HG03354 (cell line): ENCODE data around the gene LRRC7.

Experiments used
- ATAC-seq: cut with Tn5 transposase; IDR thresholded peaks from one replicate; pipeline ENCODE4 v1.9.1; 2021; ENCODE audit warnings: mild to moderate bottlenecking; ENCODE audit not compliant: unreplicated experiment, poor library complexity, severe bottlenecking

Gene LRRC7

DNA sequence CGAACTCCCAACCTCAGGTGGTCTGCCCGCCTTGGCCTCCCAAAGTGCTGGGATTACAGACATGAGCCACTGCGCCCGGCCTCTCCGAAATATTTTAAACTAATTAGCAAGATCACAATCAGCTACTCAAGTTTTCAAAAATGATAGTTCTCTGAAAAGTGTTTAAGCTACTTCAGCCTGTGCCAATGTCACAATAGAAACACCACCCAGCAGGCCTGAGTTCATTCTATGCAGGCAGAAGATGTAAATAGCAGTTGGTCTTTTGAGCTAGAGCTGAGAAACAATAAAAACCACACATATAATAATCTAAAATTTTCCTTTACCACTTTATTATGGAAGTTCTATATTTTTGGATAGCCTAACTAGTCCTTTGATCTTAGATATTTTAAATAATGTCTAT, 541.5 kb downstream of the LRRC7 start:
- no peak for ATAC-seq

DNA sequence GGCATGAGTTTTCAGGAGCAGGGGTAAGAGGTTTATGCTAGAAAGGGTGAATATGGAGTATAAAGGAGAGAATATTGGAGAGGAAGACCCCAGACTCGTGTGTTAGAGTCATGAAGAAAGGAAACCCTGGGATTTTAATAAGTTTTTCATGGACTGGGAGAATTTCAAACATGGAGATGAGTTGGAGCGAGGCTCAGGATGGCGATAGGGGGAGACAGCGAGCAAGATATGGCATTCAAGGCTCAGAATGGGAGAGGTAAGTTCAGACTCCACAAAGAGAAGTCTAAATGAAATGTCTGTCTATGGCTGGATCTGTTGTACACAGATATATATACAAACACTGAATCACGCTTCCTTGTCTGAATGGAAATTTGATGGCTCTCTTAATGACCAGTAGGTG, 545.1 kb downstream of the LRRC7 start:
- ATAC-seq = no peak

DNA sequence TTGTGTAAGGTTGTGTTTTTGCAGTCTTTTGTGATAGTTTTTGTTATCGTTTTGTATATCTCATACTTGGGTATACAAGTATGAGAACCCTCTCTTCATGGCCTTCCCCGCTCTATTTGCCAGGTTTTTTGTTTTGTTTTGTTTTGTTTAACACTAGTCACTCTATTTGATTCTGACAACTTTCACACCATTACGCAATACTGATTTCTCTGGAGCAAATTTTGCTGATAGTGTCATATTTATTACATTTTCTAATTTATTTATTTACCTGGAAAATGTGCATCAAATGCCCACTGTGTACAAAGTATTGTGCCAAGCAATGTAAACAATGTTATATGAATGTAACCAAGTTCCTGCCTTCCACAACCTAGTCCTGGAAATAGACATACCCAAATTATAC, 547.6 kb downstream of the LRRC7 start:
- no peak for ATAC-seq

DNA sequence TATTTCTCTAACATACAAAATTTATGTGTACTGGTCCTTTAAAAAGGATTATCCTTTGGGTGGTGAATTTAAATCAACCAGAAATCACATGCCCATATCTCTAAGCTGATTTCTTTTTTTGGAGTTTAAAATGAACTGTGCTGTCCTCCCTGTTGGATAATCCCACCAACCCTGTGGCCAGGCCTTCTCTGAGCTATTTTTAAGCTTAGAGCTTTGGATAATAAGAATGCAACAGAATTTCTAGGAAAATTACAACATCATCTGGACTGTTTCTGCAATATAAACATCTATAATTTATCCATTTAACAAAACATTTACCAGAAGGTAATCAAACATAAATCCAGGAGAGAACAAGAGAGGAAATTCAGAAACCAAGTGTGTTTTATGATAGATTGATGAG, 549.3 kb downstream of the LRRC7 start:
- ATAC-seq = no peak

DNA sequence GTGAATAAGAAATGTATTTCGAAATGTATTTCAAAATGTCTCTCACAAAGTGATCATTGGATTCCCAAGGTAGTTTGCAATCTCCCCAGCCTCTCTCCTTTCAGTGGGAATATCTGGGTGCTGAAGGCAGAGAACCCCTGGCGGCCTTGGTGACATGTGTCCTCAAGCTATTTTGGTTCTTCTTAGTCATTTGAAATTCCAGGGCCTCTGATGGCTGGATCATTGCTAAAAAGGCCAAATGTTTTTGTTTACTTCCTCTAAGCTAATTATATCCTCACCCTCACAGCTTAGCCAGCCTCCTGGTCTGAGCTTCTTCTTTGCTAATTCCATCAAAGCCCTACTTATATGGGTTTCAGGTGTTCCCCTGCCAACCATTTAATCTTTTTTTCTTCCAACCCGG, 566.4 kb downstream of the LRRC7 start:
- no peak for ATAC-seq

DNA sequence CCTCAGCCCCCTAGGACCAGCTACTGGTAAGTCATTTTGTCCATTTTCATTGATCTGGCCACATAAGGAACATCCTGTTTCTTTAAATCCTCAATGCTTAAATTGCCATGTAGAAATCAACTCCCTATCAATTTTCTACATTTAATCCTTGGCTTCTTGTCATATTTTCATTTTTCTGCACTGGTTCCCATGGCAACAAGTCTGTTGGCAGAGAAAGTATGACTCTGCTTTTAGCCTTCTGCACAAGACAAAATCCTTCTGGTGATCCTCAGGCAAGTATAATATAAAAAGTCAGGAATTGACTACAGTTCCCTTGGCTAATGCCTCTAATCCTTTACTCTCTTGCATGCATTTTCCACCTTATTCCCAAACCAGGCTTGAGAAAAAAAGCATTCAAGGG, 572.6 kb downstream of the LRRC7 start:
- no peak for ATAC-seq

DNA sequence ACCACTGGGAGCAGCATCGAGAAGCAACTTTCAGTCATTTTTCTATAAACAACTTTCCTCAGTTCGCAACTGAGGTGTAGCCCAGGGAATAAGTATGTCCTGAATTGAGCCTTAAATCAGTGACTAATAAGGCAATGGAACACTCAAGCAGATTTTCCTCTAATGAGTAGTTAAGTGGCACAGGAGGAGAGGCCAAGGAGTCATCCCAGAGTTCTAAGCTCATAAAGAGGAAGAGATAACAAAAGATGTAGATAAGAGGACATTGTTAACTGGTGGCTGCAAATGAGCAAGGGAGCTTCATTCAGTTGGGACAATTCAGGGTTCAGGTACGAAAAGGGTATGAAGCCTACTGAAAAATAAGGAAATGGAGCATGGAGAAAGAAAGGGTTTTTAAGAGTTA, 573.2 kb downstream of the LRRC7 start:
- no peak for ATAC-seq

DNA sequence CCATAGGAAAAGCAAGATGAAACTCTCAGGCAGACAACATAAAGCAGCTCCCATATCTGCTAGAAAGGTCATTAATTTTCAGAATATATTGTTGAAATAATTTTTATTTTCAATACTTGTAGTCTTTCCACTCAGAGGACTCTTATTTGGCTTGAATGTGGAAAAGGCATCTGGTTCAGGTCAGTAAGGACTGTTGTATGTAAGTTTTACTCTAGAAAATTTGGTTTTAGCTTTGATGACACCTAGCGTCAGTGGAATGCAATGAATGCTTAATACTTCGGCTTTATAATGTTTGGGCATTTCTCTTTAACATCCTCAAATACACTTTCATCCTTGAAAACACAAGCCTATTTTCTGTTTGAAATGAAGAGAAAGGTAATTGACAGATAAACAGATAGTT, 574.4 kb downstream of the LRRC7 start:
- ATAC-seq = no peak

DNA sequence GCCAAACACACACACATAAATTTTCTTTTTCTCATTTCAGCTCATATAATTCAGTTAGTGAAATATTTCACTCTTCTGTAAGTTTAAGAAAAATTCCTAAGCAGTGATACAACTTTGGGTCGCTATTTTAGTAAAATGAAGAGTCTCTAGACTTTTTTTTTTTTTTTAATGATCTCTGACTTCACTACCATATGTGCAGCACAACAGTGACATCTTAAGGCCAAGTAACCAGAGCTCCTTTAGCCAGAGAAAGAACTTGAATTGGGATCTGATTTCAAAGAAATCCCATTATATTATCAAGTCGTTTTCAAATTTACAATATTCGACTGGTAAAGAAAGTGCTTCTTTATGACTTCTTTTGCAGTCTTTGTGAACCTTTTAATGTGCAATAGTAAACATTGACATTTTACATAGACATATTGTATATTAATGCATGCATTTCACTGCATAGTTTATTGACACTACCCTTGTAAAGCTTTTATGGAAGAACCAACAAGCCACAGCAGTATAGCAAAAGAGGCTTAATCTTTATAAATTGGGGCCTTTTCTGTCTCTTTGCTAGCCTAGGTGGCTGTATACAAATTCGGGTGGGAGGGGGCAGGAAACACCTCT, 575.4 kb downstream of the LRRC7 start:
- ATAC-seq = no peak

DNA sequence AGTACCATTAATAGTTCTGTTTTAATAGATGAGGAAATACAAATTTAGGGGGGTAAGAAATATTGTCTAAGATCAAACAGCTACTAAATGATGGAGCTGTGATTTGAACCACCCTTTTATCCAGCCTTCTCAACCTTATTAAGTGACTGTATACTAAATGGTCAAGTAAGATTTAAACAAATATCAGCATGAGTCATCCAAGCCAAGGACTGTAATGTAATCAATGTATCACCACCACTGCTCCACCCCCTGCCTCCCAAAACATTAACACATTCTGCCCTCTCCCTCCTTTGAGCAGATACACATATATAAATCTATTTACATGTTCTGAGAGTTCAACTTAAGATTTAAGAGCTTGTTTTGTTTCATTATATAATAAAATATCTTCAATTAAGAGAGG, 578.8 kb downstream of the LRRC7 start:
- ATAC-seq = no peak

DNA sequence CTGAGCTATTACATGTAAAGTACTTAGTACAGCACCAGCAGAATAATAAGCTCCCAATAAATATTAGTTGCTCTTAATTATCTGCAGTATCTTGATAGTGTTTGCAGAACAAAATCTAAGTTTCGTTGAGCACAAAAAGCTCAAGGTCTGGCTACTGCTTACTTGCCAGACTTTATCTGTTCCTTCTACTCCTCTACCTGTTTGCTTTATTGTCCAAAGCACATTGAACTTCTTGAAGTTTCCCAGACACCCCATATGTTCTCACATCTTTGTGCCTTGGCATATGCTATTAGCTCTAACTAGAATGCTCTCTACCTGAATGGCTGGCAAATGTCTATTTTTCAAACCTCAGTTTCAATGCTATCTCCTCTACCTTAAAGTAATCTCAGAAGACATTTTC, 582.7 kb downstream of the LRRC7 start:
- ATAC-seq = no peak

DNA sequence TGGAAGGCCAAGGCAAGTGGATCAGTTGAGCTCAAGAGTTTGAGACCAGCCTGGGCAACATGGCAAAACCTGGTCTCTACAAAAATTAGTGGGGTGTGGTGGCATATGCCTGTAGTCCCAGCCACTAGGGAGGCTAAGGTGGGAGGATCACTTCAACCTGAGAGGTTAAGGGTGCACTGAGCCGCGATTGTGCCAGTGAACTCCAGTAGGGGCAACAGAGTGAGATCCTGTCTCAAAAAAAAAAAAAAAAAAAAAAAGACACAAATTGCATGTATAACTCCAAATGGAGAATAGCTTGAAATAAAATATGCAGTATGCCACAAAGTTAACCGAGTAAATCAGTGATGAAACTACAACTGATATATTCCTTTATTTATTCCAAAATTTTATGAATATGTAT, 586.0 kb downstream of the LRRC7 start:
- no peak for ATAC-seq

DNA sequence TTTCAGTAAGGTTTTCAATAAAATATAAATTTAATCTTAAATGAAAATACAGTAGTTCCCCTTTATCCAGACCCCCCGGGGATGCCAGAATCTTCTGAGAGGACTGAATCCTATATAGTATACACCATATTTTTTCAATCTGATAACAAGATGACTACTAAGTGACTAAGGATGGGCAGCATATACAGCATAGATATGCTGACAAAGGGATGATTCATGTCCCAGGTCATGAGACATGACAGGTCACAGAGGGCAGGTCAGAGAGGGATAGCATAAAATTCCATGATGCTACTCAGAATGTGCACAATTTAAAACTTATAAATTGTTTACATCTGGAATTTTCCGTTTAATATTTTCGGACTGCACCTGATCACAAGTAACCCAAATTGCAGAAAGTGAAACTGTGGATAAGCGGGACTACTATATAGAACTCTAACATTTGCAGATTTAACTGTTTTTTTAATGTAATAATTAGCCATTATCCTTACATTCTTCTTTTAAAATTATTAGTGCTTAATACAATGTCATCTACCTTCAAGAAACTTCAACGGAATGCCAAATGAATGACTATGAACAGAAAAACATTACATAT, 588.9 kb downstream of the LRRC7 start:
- ATAC-seq = no peak

DNA sequence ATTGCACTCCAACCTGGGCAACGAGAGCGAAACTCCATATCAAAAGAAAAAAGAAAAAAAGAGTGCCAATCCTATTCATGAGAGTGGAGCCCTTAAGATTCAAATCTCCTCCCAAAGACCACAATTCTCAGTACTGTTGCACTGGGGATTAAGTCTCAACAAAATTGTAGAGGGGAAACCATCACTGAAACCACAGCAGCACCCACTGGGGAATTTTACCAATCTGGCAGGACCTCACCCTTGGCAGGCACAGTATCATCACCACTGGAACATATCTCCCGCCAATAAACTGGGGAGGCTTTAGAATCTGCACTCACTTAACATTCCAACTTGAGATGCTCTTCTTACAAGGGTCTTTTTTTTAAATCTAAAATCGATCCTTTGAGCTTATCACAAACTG, 596.6 kb downstream of the LRRC7 start:
- ATAC-seq = no peak

DNA sequence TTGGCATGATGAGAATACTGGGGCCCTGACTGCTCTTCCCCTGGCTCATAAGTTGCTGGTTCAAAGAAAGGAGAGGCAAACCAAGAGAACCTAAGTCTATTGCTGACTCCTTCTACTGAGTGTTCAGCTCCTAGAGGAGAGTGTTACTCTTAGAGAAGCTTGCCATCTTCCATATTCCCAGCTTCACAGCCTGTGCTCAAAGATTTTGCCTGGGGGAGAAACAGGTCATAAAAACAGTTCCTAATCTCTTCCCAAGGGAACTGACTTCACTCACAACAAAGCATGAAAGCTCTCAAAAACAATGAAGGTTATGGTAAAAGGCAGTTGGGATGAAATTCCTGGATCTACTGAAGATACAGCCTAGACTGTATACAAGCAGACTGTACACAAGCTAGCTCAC, 600.6 kb downstream of the LRRC7 start:
- ATAC-seq = no peak

DNA sequence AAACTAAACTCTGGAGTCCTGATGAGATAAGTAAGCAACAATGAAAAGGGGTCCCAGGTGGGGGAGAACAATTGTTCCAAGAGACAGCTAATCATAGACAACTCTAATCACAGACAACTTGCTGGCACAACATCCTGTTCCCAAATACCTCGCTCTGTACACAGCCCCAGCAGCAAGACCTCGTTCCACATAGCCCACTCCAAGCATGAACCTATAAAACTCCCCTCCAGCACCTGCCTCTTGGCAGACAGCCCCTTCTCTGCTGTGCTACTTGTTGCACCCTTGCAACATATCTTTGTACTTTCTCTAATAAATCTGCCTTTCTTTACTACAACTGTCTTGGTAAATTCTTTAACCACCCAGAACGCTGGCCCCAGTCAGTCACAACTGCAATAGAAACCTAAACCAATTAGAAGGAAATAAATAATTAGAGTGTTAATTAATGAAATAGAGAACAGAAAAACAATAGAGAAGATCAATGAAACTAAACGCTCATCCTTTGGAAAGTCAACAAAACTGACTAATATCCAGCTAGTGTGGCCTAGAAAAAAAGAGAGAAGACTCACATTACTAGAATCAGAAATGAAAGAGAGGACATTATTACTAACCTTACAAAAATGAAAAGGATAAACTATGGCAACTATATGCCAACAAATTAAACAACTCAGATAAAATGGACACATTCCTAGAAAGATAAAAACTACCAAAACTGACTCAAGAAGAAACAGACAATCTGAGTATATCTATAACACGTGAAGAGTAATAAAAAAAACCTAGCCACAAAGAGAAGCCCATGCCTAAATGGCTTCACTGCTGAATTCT, 601.5 kb downstream of the LRRC7 start:
- no peak for ATAC-seq

DNA sequence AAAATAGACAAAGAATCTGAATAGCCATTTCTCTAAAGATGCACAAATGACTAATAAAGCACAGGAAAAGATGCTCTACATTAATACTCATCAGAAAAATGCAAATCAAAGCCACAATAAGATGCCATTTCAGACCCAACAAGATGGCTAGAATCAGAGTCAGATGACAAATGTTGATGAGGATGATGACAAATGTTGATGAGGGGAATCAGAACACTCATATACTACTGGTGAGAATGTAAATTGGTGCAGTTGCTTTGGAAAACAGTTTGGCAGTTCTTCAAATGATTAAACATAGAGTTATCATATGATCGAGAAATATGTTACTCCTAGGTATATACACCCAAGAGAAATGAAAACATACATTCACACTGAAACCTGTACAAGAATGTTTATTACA, 603.8 kb downstream of the LRRC7 start:
- ATAC-seq = no peak
